Neural cell (in vitro differentiated cells): ENCODE results near the gene TGFBR3.

Experiments used
- POLR2AphosphoS5 ChIP-seq: IDR thresholded peaks from 2 replicates; pipeline ENCODE4 v1.6.1; 2012
- TF ChIP-seq, protein P1 (sequence below): fragments of 450-650 bp; IDR thresholded peaks from 2 replicates; pipeline ENCODE4 v1.5.1; 2014; ENCODE audit warnings: antibody characterized with exemption, mild to moderate bottlenecking, moderate library complexity; ENCODE audit not compliant: poor library complexity, severe bottlenecking
- TF ChIP-seq, protein P2 (sequence below): IDR thresholded peaks from 2 replicates; pipeline ENCODE4 v1.6.1; 2012; ENCODE audit warnings: borderline replicate concordance

DNA sequence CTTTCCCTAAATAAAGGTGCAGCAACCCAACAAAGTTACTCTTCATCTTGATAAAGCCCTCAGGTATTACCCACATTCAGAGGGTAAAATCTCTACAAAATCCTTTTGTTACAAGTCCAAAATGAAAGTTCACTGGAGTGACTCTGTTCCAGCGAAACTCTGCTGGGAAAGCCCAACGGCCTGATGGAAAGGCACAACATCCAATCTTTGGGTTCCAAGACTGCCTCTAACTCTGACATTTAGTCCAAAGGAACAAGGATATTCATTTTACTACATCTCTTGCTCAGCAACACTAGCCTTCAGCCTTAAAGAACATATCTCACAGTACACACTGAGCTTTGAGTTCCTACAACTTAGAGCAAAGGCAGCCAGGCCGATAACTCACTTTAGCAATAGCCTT lies 42.1 kb downstream of the TGFBR3 start:
- TF ChIP-seq, protein P1, sequence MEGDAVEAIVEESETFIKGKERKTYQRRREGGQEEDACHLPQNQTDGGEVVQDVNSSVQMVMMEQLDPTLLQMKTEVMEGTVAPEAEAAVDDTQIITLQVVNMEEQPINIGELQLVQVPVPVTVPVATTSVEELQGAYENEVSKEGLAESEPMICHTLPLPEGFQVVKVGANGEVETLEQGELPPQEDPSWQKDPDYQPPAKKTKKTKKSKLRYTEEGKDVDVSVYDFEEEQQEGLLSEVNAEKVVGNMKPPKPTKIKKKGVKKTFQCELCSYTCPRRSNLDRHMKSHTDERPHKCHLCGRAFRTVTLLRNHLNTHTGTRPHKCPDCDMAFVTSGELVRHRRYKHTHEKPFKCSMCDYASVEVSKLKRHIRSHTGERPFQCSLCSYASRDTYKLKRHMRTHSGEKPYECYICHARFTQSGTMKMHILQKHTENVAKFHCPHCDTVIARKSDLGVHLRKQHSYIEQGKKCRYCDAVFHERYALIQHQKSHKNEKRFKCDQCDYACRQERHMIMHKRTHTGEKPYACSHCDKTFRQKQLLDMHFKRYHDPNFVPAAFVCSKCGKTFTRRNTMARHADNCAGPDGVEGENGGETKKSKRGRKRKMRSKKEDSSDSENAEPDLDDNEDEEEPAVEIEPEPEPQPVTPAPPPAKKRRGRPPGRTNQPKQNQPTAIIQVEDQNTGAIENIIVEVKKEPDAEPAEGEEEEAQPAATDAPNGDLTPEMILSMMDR: no peak
- TF ChIP-seq POLR2AphosphoS5: no peak
- TF ChIP-seq, protein P2, sequence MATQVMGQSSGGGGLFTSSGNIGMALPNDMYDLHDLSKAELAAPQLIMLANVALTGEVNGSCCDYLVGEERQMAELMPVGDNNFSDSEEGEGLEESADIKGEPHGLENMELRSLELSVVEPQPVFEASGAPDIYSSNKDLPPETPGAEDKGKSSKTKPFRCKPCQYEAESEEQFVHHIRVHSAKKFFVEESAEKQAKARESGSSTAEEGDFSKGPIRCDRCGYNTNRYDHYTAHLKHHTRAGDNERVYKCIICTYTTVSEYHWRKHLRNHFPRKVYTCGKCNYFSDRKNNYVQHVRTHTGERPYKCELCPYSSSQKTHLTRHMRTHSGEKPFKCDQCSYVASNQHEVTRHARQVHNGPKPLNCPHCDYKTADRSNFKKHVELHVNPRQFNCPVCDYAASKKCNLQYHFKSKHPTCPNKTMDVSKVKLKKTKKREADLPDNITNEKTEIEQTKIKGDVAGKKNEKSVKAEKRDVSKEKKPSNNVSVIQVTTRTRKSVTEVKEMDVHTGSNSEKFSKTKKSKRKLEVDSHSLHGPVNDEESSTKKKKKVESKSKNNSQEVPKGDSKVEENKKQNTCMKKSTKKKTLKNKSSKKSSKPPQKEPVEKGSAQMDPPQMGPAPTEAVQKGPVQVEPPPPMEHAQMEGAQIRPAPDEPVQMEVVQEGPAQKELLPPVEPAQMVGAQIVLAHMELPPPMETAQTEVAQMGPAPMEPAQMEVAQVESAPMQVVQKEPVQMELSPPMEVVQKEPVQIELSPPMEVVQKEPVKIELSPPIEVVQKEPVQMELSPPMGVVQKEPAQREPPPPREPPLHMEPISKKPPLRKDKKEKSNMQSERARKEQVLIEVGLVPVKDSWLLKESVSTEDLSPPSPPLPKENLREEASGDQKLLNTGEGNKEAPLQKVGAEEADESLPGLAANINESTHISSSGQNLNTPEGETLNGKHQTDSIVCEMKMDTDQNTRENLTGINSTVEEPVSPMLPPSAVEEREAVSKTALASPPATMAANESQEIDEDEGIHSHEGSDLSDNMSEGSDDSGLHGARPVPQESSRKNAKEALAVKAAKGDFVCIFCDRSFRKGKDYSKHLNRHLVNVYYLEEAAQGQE: no peak
